ENCODE data around the gene CEP152. TPM values are rescaled to one million over a fixed set of nuclear protein-coding genes. Genes with fewer than 3 reads are reported as not detected.

CEP152 gene
- total and polyA plus RNA-seq, 9 of the 15 experiments (the other 6 are each of a cell fraction or from before 2014, with no cell fraction given) = 9.9 to 43.0 (median 23.6) TPM

DNA sequence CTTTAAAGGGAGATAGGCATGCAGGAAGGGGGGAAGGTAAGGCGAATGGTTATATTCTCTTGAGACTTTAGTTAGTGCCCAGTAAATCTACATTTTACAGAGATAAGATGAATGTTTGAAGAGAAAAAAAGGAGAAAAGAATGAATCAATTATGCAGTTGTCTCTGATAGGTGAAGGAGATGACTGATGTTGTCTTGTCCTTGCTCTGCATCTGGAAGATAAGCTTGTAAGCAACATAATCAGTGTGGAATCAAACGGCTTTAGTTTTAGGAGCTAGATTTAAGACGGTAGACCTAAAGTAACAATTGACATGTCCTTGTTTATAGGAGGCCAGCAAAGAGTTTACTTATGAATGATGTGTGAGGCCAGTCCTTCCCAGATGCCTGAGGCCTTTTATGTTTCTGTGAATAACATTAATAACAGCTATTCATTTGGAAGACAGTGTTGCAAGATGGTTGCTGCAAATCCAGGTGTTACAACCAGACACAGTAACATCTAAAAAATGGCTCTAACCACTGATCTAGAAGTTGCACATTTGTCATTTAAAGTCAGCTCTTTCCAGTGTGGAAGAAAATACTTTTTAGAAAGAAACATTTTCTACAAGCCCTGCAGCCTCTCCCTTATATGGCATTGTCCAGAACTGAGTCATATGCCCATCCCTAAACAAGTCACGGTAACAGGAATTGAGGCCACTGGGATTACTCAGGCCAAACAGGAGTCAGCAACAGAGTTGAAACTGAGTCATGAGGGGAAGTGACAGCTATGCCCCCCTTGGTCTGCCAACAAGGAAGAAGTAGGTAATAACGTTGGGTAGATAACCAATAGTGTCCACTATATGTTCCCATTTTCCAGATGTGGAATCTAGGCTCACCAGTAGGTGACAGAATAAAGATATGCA lies 87.9 kb downstream of the CEP152 start (continued):
- TF ChIP-seq SRSF1 (IDR thresholded peaks at IDR 0.05; ENCODE audit: low read depth, low read length) (no peak), SOX6 (IDR thresholded peaks at IDR 0.05) (peak; percentile 85), NFXL1 (CRISPR knock-in tag; IDR thresholded peaks at IDR 0.05) (no peak), NFYB (IDR thresholded peaks at IDR 0.05; ENCODE audit: extremely low read depth, insufficient read length) (no peak), ZNF282 (CRISPR knock-in tag; IDR thresholded peaks at IDR 0.05) (no peak), ZNF77 (CRISPR knock-in tag; IDR thresholded peaks at IDR 0.05) (no peak), MCM5 (IDR thresholded peaks at IDR 0.05; ENCODE audit: low read depth) (no peak), CBX8 (IDR thresholded peaks at IDR 0.05; ENCODE audit: borderline replicate concordance, extremely low read depth, low read depth, low read length, poor library complexity, severe bottlenecking) (no peak), MEIS2 (IDR thresholded peaks at IDR 0.05; ENCODE audit: partially characterized antibody) (peak; percentile 93), MEF2D (tag; conservative IDR thresholded peaks at IDR 0.05; ENCODE audit: low read depth) (no peak), HOXB6 (CRISPR knock-in tag; IDR thresholded peaks at IDR 0.05; ENCODE audit: borderline replicate concordance) (no peak), KLF16 (IDR thresholded peaks at IDR 0.05) (peak; percentile 28; the same call in 1 of the 2 replicates), GABPB1 (CRISPR knock-in tag; IDR thresholded peaks at IDR 0.05) (no peak), ZNF644 (tag; IDR thresholded peaks at IDR 0.05; ENCODE audit: low read depth) (peak; percentile 74; the same call in 1 of the 2 replicates), L3MBTL2 (IDR thresholded peaks at IDR 0.05) (peak; percentile 29; the same call in 1 of the 2 replicates), RFX1 (IDR thresholded peaks at IDR 0.05) (no peak), KLF6 (CRISPR knock-in tag; IDR thresholded peaks at IDR 0.05; ENCODE audit: borderline replicate concordance) (no peak), ZNF224 (CRISPR knock-in tag; IDR thresholded peaks at IDR 0.05) (no peak), ELF4 (CRISPR knock-in tag; IDR thresholded peaks at IDR 0.05) (no peak)
- TF ChIP-seq, protein P1, sequence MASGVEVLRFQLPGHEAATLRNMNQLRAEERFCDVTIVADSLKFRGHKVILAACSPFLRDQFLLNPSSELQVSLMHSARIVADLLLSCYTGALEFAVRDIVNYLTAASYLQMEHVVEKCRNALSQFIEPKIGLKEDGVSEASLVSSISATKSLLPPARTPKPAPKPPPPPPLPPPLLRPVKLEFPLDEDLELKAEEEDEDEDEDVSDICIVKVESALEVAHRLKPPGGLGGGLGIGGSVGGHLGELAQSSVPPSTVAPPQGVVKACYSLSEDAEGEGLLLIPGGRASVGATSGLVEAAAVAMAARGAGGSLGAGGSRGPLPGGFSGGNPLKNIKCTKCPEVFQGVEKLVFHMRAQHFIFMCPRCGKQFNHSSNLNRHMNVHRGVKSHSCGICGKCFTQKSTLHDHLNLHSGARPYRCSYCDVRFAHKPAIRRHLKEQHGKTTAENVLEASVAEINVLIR (CRISPR knock-in tag; IDR thresholded peaks at IDR 0.05) = no peak
- TF ChIP-seq, protein P2, sequence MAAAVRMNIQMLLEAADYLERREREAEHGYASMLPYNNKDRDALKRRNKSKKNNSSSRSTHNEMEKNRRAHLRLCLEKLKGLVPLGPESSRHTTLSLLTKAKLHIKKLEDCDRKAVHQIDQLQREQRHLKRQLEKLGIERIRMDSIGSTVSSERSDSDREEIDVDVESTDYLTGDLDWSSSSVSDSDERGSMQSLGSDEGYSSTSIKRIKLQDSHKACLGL (CRISPR knock-in tag; IDR thresholded peaks at IDR 0.05; ENCODE audit: borderline replicate concordance, poor library complexity, severe bottlenecking) = no peak
- TF ChIP-seq, protein P3, sequence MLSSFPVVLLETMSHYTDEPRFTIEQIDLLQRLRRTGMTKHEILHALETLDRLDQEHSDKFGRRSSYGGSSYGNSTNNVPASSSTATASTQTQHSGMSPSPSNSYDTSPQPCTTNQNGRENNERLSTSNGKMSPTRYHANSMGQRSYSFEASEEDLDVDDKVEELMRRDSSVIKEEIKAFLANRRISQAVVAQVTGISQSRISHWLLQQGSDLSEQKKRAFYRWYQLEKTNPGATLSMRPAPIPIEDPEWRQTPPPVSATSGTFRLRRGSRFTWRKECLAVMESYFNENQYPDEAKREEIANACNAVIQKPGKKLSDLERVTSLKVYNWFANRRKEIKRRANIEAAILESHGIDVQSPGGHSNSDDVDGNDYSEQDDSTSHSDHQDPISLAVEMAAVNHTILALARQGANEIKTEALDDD (IDR thresholded peaks at IDR 0.05) = peak; percentile 17; the same call in 1 of the 2 replicates
- TF ChIP-seq, protein P4, sequence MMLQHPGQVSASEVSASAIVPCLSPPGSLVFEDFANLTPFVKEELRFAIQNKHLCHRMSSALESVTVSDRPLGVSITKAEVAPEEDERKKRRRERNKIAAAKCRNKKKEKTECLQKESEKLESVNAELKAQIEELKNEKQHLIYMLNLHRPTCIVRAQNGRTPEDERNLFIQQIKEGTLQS (IDR thresholded peaks at IDR 0.05) = peak; percentile 50; the same call in 1 of the 2 replicates
- TF ChIP-seq, protein P4 (CRISPR knock-in tag; conservative IDR thresholded peaks at IDR 0.05) = no peak
- TF ChIP-seq, protein P5, sequence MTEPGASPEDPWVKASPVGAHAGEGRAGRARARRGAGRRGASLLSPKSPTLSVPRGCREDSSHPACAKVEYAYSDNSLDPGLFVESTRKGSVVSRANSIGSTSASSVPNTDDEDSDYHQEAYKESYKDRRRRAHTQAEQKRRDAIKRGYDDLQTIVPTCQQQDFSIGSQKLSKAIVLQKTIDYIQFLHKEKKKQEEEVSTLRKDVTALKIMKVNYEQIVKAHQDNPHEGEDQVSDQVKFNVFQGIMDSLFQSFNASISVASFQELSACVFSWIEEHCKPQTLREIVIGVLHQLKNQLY (CRISPR knock-in tag; conservative IDR thresholded peaks at IDR 0.05) = no peak
